Tibial artery (tissue), 4 donors: ENCODE results near the gene SHC4.

Experiments
- DNase-seq, 2 donors: peaks; one replicate each; pipeline ENCODE4 v3.0.0-alpha.2; 2019
- H3K27ac ChIP-seq, 2 donors: fragments of 200-600 bp; sonication (generic) in 1 of 2; 1 replicate in 1 of 2; 2 replicates in 1 of 2; pipeline ENCODE4 v1.5.1; 2018 to 2019; ENCODE audit warnings: mild to moderate bottlenecking in 1 of 2
- H3K27me3 ChIP-seq, 2 donors: fragments of 200-600 bp; sonication (generic) in 1 of 2; one replicate each; pipeline versions ENCODE4 v1.5.1 to v1.6.0; 2016 to 2019
- H3K36me3 ChIP-seq, 3 donors: fragments of 200-600 bp; sonication (generic) in 2 of 3; one replicate each; pipeline ENCODE4 v1.5.1; 2016 to 2019; ENCODE audit warnings: mild to moderate bottlenecking in 2 of 3
- H3K4me1 ChIP-seq, 4 donors: fragments of 200-600 bp; sonication (generic) in 2 of 4; 1 replicate in 3 of 4; 2 replicates in 1 of 4; pipeline ENCODE4 v1.5.1; 2016 to 2019
- H3K4me3 ChIP-seq, 2 donors: fragments of 200-600 bp; sonication (generic) in 1 of 2; 1 replicate in 1 of 2; 2 replicates in 1 of 2; pipeline ENCODE4 v1.5.1; 2018 to 2019; ENCODE audit warnings: mild to moderate bottlenecking in 2 of 2
- H3K9me3 ChIP-seq, 3 donors: fragments of 200-600 bp; sonication (generic) in 1 of 3; one replicate each; pipeline ENCODE4 v1.5.1; 2016 to 2019
- CTCF ChIP-seq, 2 experiments: fragments of 200-600 bp in 1 of 2; fragments of 450-650 bp in 1 of 2; IDR thresholded peaks; one replicate each; pipeline ENCODE4 v1.5.1; 2017 to 2019; ENCODE audit warnings: antibody characterized with exemption in 2 of 2, mild to moderate bottlenecking in 1 of 2, moderate library complexity in 1 of 2
- intact Hi-C: fragments of 100-400 bp; cut with DNase I; formaldehyde crosslinking; loops from one replicate; pipeline ENCODE4 v1.15.0; 2023; ENCODE audit warnings: low total_unique reads

The SHC4 gene, protein sequence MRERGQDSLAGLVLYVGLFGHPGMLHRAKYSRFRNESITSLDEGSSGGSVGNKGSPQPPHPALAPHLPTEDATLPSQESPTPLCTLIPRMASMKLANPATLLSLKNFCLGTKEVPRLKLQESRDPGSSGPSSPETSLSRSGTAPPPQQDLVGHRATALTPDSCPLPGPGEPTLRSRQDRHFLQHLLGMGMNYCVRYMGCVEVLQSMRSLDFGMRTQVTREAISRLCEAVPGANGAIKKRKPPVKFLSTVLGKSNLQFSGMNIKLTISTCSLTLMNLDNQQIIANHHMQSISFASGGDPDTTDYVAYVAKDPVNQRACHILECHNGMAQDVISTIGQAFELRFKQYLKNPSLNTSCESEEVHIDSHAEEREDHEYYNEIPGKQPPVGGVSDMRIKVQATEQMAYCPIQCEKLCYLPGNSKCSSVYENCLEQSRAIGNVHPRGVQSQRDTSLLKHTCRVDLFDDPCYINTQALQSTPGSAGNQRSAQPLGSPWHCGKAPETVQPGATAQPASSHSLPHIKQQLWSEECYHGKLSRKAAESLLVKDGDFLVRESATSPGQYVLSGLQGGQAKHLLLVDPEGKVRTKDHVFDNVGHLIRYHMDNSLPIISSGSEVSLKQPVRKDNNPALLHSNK

DNA sequence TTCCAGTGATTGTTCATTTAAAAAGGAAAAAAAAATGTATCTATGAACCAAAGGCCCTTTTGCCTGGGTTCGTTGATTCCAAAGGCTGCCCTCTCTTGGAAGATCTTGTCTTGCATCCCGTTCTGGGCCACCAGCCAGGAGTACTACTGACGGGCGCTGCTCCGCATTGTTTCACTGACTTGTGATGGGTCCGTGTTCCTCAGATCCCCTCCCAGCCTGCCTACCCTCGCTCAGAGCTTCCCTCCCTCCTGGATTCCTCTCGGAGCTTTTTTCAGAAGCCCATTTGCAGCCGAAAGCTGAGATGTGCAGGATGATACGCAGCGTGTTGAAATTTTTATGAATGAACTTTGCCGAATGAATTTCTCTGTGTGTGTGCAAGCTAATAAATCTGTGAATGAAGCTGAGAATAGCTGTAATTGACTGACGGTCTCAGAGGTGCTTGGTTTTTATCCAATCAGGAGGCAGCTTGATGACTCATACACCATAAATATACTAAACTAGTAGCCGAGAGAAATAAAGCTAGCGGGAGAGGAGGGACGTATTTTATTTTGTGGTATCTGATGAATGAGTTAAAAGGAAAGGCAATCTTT, at the start of gene SHC4:
SHC4 (minus strand) TSS at position 396 of the 590 bp plus-strand sequence. CDS start 904 bp downstream, outside the sequence.
- no peaks in the 10 kb centered on the region for H3K27me3 ChIP-seq
- intact Hi-C loops, result loop anchor here (5.0 to 10.0 kb wide), 2 partner anchors 81 to 86 kb away; partner anchors contain the start of genes EID1 and SECISBP2L
- DNase-seq, result peak; percentile 65 to 75
- H3K4me1 ChIP-seq, result peaks cover 0 to 68% (median 46%) of the 10 kb centered on the region in 4 donors
- peak within 1 kb of the TSS; percentile 60 to 61 for H3K4me3 ChIP-seq
- peak within 1 kb of the TSS; percentile 43 to 69 for H3K27ac ChIP-seq
- no peak for TF ChIP-seq CTCF (IDR thresholded peaks at IDR 0.05)
- H3K36me3 ChIP-seq, result no peaks in the 10 kb centered on the region
- H3K9me3 ChIP-seq, result no peaks in the 10 kb centered on the region

GRCh38 chr15:48999314-48999713, 35.6 kb upstream of the SHC4 start:
- H3K27ac ChIP-seq, result no peak overlapping the region
- DNase-seq, result no peak
- no peaks in the 10 kb centered on the region for H3K27me3 ChIP-seq
- intact Hi-C loops, result no loop called here
- no peak for TF ChIP-seq CTCF (IDR thresholded peaks at IDR 0.05)
- no peaks in the 10 kb centered on the region for H3K9me3 ChIP-seq
- peaks cover 31 to 62% (median 44%) of the 10 kb centered on the region in 3 donors for H3K36me3 ChIP-seq
- H3K4me3 ChIP-seq, result no peak overlapping the region
- H3K4me1 ChIP-seq, result no peaks in the 10 kb centered on the region

DNA sequence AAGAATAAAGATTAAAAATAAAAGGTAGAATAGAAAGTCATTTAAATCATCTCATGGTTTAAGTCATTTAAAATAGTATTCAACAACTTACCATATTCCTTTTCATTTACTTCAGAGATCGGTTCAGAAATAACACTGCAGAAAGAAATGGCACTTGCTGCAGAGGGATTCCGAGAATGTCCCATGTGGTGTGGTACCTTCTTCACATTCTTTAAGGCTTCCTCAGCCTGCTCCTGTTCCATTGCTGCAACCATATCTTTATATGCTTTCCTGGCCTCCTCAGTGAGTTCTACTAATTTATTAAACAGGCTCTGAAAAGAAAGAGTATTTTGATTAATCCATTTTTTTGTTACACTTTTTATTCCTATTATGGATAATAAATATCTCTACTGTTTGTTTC, 32.6 kb upstream of the SHC4 start:
- TF ChIP-seq CTCF (IDR thresholded peaks at IDR 0.05), result no peak
- no peak for DNase-seq
- Histone ChIP-seq H3K27ac (no peak overlapping the region), H3K9me3 (no peaks in the 10 kb centered on the region), H3K4me1 (no peaks in the 10 kb centered on the region), H3K36me3 (peaks cover 48 to 84% (median 60%) of the 10 kb centered on the region in 3 donors), H3K27me3 (no peaks in the 10 kb centered on the region), H3K4me3 (no peak overlapping the region)
- intact Hi-C loops, result no loop called here

DNA sequence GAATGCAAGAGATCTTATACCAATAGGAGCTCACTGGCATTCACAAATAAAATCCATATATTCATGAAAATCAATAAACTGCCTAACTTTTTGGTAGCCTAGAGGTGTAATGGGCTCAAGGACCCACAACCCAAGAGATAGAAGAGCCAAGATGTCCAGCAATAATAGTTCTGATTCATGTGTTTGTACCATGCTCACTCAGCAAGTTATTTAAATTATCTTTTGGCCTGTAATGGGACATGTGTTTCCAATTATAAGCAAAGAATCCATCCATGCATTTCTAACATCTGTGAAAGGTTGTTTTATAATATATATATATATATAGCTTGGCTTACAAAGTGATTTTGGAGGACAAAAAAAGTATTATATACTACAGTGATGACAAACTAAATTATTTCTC, 29.7 kb upstream of the SHC4 start:
- no peak overlapping the region for H3K27ac ChIP-seq
- no peaks in the 10 kb centered on the region for H3K27me3 ChIP-seq
- intact Hi-C loops, result no loop called here
- TF ChIP-seq CTCF (IDR thresholded peaks at IDR 0.05), result no peak
- H3K9me3 ChIP-seq, result no peaks in the 10 kb centered on the region
- H3K36me3 ChIP-seq, result peaks cover 38 to 72% (median 46%) of the 10 kb centered on the region in 3 donors
- H3K4me1 ChIP-seq, result peaks cover 0 to 5% (median 2%) of the 10 kb centered on the region in 4 donors
- H3K4me3 ChIP-seq, result no peak overlapping the region
- no peak for DNase-seq

DNA sequence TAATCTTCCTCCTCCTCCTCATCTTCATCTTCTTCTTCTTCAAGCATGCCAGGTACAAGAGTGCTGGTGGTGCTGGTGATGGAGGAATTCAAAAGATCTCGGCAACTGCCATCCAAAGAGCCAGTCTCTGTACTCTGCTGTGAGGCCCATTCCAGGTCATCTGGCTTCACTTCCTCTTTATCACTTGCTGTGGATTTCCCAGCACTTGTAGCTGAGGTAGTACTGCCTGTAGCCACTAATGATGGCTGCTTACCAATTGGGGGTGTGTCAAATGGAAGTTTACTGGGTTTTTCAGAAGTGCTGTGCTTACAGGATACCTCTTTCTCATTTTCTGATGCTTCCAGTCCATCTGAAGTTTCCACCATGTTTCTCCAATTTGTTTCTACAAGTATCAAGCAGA, 28.8 kb upstream of the SHC4 start:
- Histone ChIP-seq H3K4me3 (no peak overlapping the region), H3K27ac (no peak overlapping the region), H3K36me3 (peaks cover 30 to 73% (median 42%) of the 10 kb centered on the region in 3 donors), H3K4me1 (peaks cover 0 to 5% (median 2%) of the 10 kb centered on the region in 4 donors), H3K9me3 (no peaks in the 10 kb centered on the region), H3K27me3 (no peaks in the 10 kb centered on the region)
- DNase-seq, result no peak
- intact Hi-C loops, result no loop called here
- no peak for TF ChIP-seq CTCF (IDR thresholded peaks at IDR 0.05)
